Activated CD4-positive, alpha-beta T cell treated with anti-CD3 and anti-CD28 coated beads, Interleukin-2, amount 10 ng/mL, durations not matched to agents 7 days and 5 days (primary cell): ENCODE results near the gene OTUB2. TPM values are rescaled to one million over a fixed set of nuclear protein-coding genes. Genes with fewer than 3 reads are reported as not detected.
A peak's percentile ranks its signal among the peaks of the same experiment; 100 is the strongest.
"Not testable (repeated sequence)": the region's sequence is repeated elsewhere in the genome, so short reads cannot be mapped to it uniquely, and the experiment has no call there.

ENCODE experiments used
- CTCF ChIA-PET: fragments of 350-600 bp; sonication (Branson Sonifier 250); formaldehyde crosslinking; loops from one replicate; lab custom pipeline; 2021; ENCODE audit warnings: antibody characterized with exemption; lab: Charles Lee
- POLR2A ChIA-PET: fragments of 350-600 bp; sonication (Branson Sonifier 250); formaldehyde crosslinking; loops from one replicate; lab custom pipeline; 2021; ENCODE audit warnings: antibody characterized with exemption; lab: Charles Lee
- DNase-seq: peaks from one replicate; pipeline ENCODE4 v3.0.0-alpha.2; 2020
- H3K27ac Mint-ChIP-seq: one replicate; pipeline ENCODE4 v1.8.0; 2021; ENCODE audit warnings: mild to moderate bottlenecking, moderate library complexity, mixed read lengths
- H3K27me3 Mint-ChIP-seq: one replicate; pipeline ENCODE4 v1.8.0; 2021; ENCODE audit warnings: mixed read lengths
- H3K36me3 Mint-ChIP-seq: one replicate; pipeline ENCODE4 v1.8.0; 2021; ENCODE audit warnings: low read depth, mixed read lengths
- H3K4me1 Mint-ChIP-seq: one replicate; pipeline ENCODE4 v1.8.0; 2021; ENCODE audit warnings: mixed read lengths
- H3K4me3 Mint-ChIP-seq: one replicate; pipeline ENCODE4 v1.8.0; 2021; ENCODE audit warnings: mild to moderate bottlenecking, moderate library complexity, mixed read lengths
- H3K9me3 Mint-ChIP-seq: one replicate; pipeline ENCODE4 v1.8.0; 2021; ENCODE audit warnings: mixed read lengths
- total RNA-seq, 2 experiments: library from RNA; stranded (reverse); gene quantifications; one replicate each; pipeline ENCODE4 v1.2.3, GENCODE V29; 2021

Gene OTUB2
- total RNA-seq, 2 experiments from 2014 or later = 2.3 to 2.4 TPM

DNA sequence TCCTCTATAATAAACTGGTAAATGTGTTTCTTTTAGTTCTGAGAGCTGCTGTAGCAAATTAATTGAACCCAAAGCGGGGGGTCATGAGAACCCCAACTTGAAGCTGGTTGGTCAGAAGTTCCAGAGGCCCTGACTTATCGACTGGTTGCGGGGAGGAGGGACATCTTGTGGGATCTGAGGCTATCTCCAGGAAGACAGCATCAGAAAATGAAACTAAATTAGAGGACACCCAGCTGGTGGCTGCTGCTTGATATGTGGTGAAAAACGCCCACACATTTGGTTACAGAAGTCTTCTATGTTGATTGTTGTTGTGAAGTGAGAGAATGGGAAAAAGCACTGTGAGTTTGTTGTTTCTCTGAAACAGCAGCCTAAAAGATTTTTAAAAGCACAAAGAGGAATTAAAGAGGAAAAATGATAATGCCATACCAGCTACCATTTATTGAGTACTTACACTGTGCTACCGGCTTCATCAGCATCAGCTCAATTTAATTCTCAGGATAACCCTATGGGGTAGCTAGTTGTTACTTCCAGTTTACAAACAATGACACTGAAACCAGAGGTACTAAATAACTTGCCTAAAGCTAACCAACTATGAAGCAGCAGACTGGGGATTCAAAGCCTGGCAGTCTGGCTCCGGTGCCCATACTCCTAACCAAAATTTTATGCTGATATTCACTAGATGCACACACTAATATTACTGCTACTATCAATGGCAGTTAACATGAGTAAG, 30.6 kb downstream of the OTUB2 start:
- H3K27ac Mint-ChIP-seq = peak overlapping the region; percentile 80
- ChIA-PET CTCF (interaction anchor here (1.0 to 4.0 kb wide), 5 partner anchors 11 to 122 kb away, joined by 3 to 15 read pairs (median 5); no protein-coding TSS in a partner anchor), POLR2A (no interaction called here)
- peaks cover 67% of the 10 kb centered on the region for H3K4me1 Mint-ChIP-seq
- no peaks in the 10 kb centered on the region for H3K9me3 Mint-ChIP-seq
- no peaks in the 10 kb centered on the region for H3K27me3 Mint-ChIP-seq
- peaks cover 85% of the 10 kb centered on the region for H3K36me3 Mint-ChIP-seq
- H3K4me3 Mint-ChIP-seq = peak overlapping the region; percentile 19
- DNase-seq = peak; percentile 45

DNA sequence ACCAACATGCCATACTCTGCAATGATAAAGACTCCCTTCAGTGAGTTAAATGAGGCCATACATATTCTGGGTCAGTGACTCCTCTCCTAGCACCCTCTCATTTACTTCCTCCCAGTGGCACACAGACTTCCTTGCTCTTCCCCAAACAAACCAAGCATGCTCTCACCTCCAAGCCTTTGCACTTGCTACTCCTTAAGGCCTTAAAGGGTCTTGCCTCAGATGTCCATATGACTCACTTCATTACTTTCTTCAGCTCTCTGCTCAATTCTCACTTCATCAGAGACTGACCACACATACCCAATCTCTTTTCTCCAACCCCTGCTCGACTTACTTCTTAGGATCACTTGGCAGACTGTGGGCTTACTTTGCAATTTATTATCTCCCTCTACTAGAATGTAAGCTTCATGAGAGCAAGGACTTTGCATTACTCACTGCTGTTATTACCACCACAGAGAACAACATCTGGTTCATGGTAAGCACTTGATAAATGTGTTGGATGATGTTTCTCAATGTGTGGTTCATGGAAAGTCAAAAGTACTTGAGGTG, 32.1 kb downstream of the OTUB2 start:
- peaks cover 83% of the 10 kb centered on the region for H3K36me3 Mint-ChIP-seq
- no peaks in the 10 kb centered on the region for H3K9me3 Mint-ChIP-seq
- ChIA-PET CTCF (interaction anchor here (1.1 to 4.0 kb wide), 5 partner anchors 10 to 118 kb away, joined by 3 to 15 read pairs (median 5); no protein-coding TSS in a partner anchor), POLR2A (no interaction called here)
- peak overlapping the region; percentile 39 for H3K27ac Mint-ChIP-seq
- H3K4me3 Mint-ChIP-seq = no peak overlapping the region
- no peak for DNase-seq
- H3K27me3 Mint-ChIP-seq = no peaks in the 10 kb centered on the region
- peaks cover 59% of the 10 kb centered on the region for H3K4me1 Mint-ChIP-seq

DNA sequence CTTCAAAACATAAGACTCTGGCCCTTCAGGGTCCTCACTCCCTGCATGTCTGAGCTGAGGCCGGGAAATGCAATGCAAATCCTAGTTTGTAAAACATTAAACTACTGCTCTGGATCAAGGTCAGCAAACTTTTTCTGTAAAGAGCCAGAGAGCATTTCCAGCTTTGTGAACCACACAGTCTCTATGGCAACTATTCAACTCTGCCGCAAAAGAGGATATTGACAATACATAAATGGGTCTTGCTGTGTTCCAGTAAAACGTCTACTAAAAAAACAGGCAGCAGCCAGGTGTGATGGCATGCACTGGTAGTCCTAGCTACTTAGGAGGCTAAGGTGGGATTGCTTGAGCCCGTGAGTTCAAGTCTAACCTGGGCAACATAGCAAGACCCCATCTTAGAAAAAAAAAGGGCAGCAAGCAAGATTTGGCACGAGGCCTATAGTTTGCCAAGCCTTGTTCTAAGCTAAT, 32.6 kb downstream of the OTUB2 start:
- Mint-ChIP-seq H3K27ac (peak overlapping the region; percentile 39), H3K4me1 (peaks cover 60% of the 10 kb centered on the region), H3K4me3 (no peak overlapping the region), H3K36me3 (peaks cover 85% of the 10 kb centered on the region), H3K27me3 (no peaks in the 10 kb centered on the region), H3K9me3 (no peaks in the 10 kb centered on the region)
- no peak for DNase-seq
- POLR2A ChIA-PET = no interaction called here
- CTCF ChIA-PET = interaction anchor here (0.6 to 4.0 kb wide), 4 partner anchors 9 to 1112 kb away, joined by 3 to 15 read pairs (median 3); no protein-coding TSS in a partner anchor

DNA sequence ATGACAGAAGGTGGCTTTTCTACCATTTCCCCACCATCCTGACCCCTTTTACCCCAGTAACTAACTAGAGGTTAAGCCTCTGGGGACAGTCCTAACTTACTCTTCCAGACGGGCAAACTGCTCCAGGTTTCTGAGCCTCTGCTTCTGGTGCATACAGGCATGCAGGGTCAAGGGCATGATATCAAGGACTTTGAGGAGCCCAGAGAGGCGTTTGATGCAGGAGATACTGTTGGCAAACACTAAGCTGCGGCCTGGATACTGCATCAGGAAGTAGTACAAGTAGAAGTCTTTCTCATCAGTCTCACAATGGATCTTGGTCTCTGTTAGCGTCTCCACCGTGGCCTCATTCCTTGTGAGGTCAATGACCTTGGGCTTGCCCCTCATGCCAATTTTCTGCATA, 33.9 kb downstream of the OTUB2 start:
- POLR2A ChIA-PET = no interaction called here
- CTCF ChIA-PET = interaction anchor here (1.2 to 4.0 kb wide), 3 partner anchors 8 to 88 kb away, joined by 3 to 15 read pairs (median 3); no protein-coding TSS in a partner anchor
- H3K9me3 Mint-ChIP-seq = no peaks in the 10 kb centered on the region

DNA sequence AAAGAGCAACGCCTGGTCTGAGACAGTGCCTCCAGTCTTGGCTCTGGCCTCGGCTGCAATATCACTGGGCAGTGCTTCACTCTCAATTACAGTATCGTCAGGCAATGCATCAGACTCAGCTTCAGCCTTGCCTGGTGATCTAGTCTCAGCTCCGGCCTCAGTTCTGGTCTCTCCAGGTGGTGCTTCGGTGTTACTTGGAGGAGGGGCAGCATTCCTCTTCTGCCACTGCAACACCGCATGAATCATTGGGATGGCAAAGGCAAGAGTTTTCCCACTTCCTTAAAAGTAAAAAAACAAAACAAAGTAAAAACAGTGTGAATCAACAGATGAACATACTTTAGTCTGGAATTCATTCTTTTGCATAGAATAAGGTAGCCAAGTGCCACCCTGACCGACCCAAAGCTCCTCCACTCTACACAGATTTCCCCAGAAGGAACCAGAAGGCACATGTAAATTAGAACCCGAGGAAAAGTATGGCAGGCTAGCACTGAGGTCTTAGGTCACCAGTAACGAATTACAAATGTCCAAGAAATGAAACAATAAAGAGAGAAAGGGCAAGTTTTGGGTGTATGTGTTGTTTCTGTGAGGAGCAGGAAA, 36.3 kb downstream of the OTUB2 start:
- Mint-ChIP-seq H3K27me3 (no peaks in the 10 kb centered on the region), H3K4me1 (peaks cover 43% of the 10 kb centered on the region), H3K9me3 (peaks cover 12% of the 10 kb centered on the region), H3K4me3 (no peak overlapping the region), H3K27ac (no peak overlapping the region), H3K36me3 (peaks cover 74% of the 10 kb centered on the region)
- no peak for DNase-seq
- CTCF ChIA-PET = interaction anchor here (1.3 kb wide), 1 partner anchor 74 kb away, joined by 4 read pairs; no protein-coding TSS in a partner anchor
- POLR2A ChIA-PET = no interaction called here

More for the DNA sequence above, 33.9 kb downstream of the OTUB2 start:
- no peak for DNase-seq
- Mint-ChIP-seq H3K4me3 (no peak overlapping the region), H3K4me1 (peaks cover 52% of the 10 kb centered on the region), H3K27me3 (no peaks in the 10 kb centered on the region), H3K27ac (no peak overlapping the region), H3K36me3 (peaks cover 79% of the 10 kb centered on the region)

DNA sequence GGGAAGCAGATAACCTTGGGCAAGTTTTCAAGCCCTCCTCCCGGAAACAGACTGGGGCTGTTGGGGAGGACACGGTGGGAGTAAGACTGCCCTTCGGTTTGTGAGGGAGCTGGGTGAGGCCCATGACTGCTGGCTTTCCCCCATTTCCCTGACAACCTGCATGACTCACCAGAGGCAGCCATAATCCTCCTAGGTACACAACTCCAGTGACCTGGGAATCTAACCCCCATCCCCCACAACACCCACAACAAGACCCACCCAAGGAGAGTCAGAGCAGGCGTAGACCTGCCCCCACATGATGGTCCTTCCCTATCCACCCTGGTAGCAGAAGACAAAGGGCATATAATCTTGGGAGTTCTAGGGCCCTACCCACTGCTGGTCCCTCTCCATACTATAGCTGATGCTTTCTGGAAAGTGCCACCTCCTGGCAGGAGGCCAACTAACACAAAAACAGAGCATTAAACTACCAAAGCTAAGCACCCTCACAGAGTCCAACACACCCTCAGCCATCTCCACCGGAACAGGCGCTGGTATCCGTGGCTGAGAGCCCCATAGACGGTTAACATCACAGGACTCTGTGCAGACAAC, 40.0 kb downstream of the OTUB2 start:
- no peak overlapping the region for H3K27ac Mint-ChIP-seq
- H3K4me3 Mint-ChIP-seq = no peak overlapping the region
- DNase-seq = no peak
- H3K4me1 Mint-ChIP-seq = peaks cover 52% of the 10 kb centered on the region
- ChIA-PET POLR2A (no interaction called here), CTCF (interaction anchor here (1.1 to 3.8 kb wide), 3 partner anchors 8 to 30 kb away, joined by 3 to 15 read pairs (median 5); no protein-coding TSS in a partner anchor)
- H3K36me3 Mint-ChIP-seq = peaks cover 84% of the 10 kb centered on the region
- H3K9me3 Mint-ChIP-seq = peaks cover 45% of the 10 kb centered on the region
- H3K27me3 Mint-ChIP-seq = no peaks in the 10 kb centered on the region

DNA sequence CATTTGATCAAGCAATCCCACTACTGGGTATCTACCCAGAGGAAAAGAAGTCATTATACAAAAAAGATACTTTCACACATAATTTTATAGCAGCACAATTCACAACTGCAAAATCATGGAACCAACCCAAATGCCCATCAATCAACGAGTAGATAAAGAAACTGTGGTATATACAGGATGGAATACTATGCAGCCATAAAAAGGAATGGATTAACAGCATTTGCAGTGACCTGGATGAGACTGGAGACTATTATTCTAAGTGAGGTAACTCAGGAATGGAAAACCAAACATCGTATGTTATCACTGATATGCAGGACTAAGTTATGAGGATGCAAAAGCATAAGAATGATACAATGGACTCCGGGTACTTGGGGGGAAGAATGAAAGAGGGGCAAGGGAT, 45.9 kb downstream of the OTUB2 start:
- H3K4me3 Mint-ChIP-seq, DNase-seq, H3K27ac Mint-ChIP-seq, CTCF ChIA-PET, POLR2A ChIA-PET, H3K27me3 Mint-ChIP-seq: not testable (repeated sequence)
- peaks cover 83% of the 10 kb centered on the region for H3K36me3 Mint-ChIP-seq
- peaks cover 57% of the 10 kb centered on the region for H3K9me3 Mint-ChIP-seq
- H3K4me1 Mint-ChIP-seq = peaks cover 48% of the 10 kb centered on the region

DNA sequence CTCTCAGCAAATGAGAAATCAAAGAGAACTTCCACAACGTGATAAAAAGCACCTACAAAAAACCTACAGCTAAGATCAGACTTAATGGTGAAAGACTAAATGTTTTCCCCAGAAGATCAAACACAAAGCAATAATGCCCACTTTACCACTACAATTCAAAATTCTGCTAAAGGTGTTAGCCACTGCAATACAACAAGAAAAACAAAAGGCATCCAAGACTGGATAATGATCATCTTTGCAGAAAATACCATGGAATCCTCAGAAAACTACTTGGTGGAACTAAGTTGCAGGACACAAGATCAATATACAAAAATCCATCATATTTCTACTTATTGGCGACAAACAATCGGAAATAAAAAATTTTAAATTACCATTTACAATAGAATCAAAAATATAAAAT, 48.4 kb downstream of the OTUB2 start:
- CTCF ChIA-PET = interaction anchor here (0.6 to 1.4 kb wide), 2 partner anchors 12 to 123 kb away, joined by 3 to 4 read pairs; no protein-coding TSS in a partner anchor
- no peaks in the 10 kb centered on the region for H3K27me3 Mint-ChIP-seq
- no peak overlapping the region for H3K27ac Mint-ChIP-seq
- no peak for DNase-seq
- POLR2A ChIA-PET = no interaction called here
- H3K9me3 Mint-ChIP-seq = peaks cover 34% of the 10 kb centered on the region
- H3K4me3 Mint-ChIP-seq = no peak overlapping the region
- peaks cover 80% of the 10 kb centered on the region for H3K36me3 Mint-ChIP-seq
- H3K4me1 Mint-ChIP-seq = peaks cover 51% of the 10 kb centered on the region

DNA sequence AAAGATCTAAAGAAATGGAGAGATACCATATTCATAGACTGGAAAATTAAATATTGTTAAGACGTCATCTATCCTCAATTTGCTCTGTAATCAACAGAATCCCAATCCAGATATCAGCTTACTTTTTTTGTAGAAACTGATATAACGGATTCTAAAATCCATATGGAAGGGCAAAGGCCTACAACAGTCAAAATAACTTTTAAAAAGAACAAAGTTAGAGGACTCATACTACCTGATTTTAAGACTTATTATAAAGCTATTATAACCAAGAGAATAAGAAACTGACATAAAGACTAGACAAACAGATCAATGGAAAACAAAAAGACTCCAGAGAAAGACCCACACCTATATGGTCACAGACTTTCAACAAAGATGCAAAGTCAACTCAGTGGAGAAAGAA, 48.9 kb downstream of the OTUB2 start:
- H3K27ac Mint-ChIP-seq = no peak overlapping the region
- no peak overlapping the region for H3K4me3 Mint-ChIP-seq
- ChIA-PET CTCF (interaction anchor here (0.6 kb wide), 1 partner anchor 124 kb away, joined by 3 read pairs; no protein-coding TSS in a partner anchor), POLR2A (no interaction called here)
- peaks cover 79% of the 10 kb centered on the region for H3K36me3 Mint-ChIP-seq
- H3K27me3 Mint-ChIP-seq = no peaks in the 10 kb centered on the region
- H3K4me1 Mint-ChIP-seq = peaks cover 56% of the 10 kb centered on the region
- no peak for DNase-seq
- H3K9me3 Mint-ChIP-seq = peaks cover 31% of the 10 kb centered on the region

DNA sequence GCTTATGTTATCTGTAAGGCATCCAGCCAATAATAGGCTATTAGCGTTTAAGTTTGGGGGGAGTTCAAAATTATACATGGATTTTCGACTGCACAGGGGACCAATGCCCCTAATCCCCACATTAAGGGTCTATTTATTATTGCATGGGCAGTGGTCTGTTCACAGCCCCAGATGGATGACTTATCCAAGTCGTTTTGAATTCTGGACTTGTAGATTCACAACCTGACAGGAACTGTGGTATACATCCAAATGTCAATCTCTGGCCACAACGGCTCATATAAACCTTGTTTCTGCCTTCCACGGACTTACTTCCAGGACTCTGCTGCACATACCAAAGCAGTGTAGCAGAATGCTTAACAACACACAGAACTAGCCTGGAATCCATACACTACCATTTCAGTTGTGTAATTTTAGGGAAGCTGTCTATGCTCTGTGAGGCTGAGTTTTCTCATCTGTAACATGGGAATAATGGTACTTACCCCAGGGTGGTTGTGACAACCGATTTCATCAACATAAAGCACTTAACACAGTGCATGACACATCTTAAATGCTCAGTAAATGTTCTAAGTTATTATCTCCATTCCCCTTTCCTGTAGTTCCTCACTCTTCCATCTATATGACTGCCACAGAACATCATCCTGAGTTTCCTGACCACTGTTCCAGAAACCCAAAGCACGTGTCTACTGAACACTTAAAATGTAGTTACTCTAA, 51.1 kb downstream of the OTUB2 start:
- peaks cover 54% of the 10 kb centered on the region for H3K4me1 Mint-ChIP-seq
- H3K36me3 Mint-ChIP-seq = peaks cover 60% of the 10 kb centered on the region
- DNase-seq = no peak
- peak overlapping the region; percentile 13 for H3K4me3 Mint-ChIP-seq
- no peaks in the 10 kb centered on the region for H3K27me3 Mint-ChIP-seq
- CTCF ChIA-PET = interaction anchor here (3.2 kb wide), 1 partner anchor 41 kb away, joined by 11 read pairs; no protein-coding TSS in a partner anchor
- H3K9me3 Mint-ChIP-seq = peaks cover 15% of the 10 kb centered on the region
- POLR2A ChIA-PET = no interaction called here
- H3K27ac Mint-ChIP-seq = no peak overlapping the region

DNA sequence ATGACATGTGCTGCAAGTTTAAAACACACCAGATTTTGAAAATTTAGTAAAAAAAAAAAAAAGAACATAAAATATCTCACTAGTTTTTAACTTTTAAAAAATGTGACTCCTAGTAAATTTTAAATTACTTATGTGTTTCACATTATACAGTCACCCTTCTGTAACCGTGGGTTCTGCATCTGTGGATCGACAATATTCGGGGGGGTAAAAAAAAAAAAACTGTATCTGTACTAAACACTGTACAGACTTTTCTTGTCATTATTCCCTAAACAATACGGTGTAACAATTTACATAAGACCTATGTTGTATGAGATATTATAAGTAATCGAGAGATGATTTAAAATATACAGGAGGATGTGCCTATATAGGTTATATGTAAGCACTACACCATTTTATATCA, 51.7 kb downstream of the OTUB2 start:
- Mint-ChIP-seq H3K36me3 (peaks cover 58% of the 10 kb centered on the region), H3K27ac (no peak overlapping the region), H3K9me3 (peaks cover 14% of the 10 kb centered on the region), H3K4me3 (peak overlapping the region; percentile 99), H3K4me1 (peaks cover 59% of the 10 kb centered on the region), H3K27me3 (no peaks in the 10 kb centered on the region)
- ChIA-PET POLR2A (no interaction called here), CTCF (interaction anchor here (3.2 kb wide), 1 partner anchor 42 kb away, joined by 11 read pairs; no protein-coding TSS in a partner anchor)
- DNase-seq = no peak
